Tongue (tissue), 2 donors: ENCODE measurements around the gene SCMH1. TPM values are rescaled to one million over a fixed set of nuclear protein-coding genes. Genes with fewer than 3 reads are reported as not detected.
"Not testable (repeated sequence)": the region's sequence is repeated elsewhere in the genome, so short reads cannot be mapped to it uniquely, and the experiment has no call there.

Experiments used
- DNase-seq: peaks from one replicate; pipeline ENCODE4 v3.0.0-alpha.2; 2015
- total RNA-seq: library from RNA; depleted of rRNA; stranded (reverse); fragments of >200 nt; gene quantifications from one replicate; pipeline ENCODE4 v1.2.3, GENCODE V29; 2014

The SCMH1 gene
- total RNA-seq, 1 donor from 2014 or later: 55.0 TPM

GRCh38 chr1:41152622-41153044 lies 89.5 kb downstream of the SCMH1 start:
- DNase-seq: peak; percentile 10

- no peak for DNase-seq
Measured at GRCh38 chr1:41151846-41152245, 90.3 kb downstream of the SCMH1 start.

- no peak for DNase-seq
Measured at GRCh38 chr1:41149570-41149969, 92.5 kb downstream of the SCMH1 start.

GRCh38 chr1:41144285-41144684 lies 97.8 kb downstream of the SCMH1 start:
- no peak for DNase-seq

GRCh38 chr1:41138549-41138948 lies 103.6 kb downstream of the SCMH1 start:
- no peak for DNase-seq

- DNase-seq: no peak
Measured at GRCh38 chr1:41135196-41135947, 106.7 kb downstream of the SCMH1 start.

GRCh38 chr1:41134325-41134724 lies 107.8 kb downstream of the SCMH1 start:
- not testable (repeated sequence) for DNase-seq

- DNase-seq: peak; percentile 28
Measured at GRCh38 chr1:41122851-41123518, 119.1 kb downstream of the SCMH1 start.

- no peak for DNase-seq
Measured at GRCh38 chr1:41122148-41122547, 120.0 kb downstream of the SCMH1 start.

GRCh38 chr1:41118645-41119044 lies 123.5 kb downstream of the SCMH1 start:
- DNase-seq: no peak

- DNase-seq: not testable (repeated sequence)
Measured at GRCh38 chr1:41117241-41117640, 124.9 kb downstream of the SCMH1 start.

- no peak for DNase-seq
Measured at GRCh38 chr1:41110736-41111135, 131.4 kb downstream of the SCMH1 start.

- DNase-seq: no peak
Measured at GRCh38 chr1:41110286-41110685, 131.8 kb downstream of the SCMH1 start.

GRCh38 chr1:41109310-41110197 lies 132.6 kb downstream of the SCMH1 start:
- DNase-seq: peak; percentile 95

GRCh38 chr1:41108696-41109275 lies 133.3 kb downstream of the SCMH1 start:
- DNase-seq: peak; percentile 75

- peak; percentile 15 for DNase-seq
Measured at GRCh38 chr1:41103766-41104165, 138.3 kb downstream of the SCMH1 start.

- DNase-seq: no peak
Measured at GRCh38 chr1:41102653-41103052, 139.5 kb downstream of the SCMH1 start.

- DNase-seq: peak; percentile 97
Measured at GRCh38 chr1:41101950-41102607, 140.0 kb downstream of the SCMH1 start.

- DNase-seq: no peak
Measured at GRCh38 chr1:41101076-41101475, 141.0 kb downstream of the SCMH1 start.

- no peak for DNase-seq
Measured at GRCh38 chr1:41100170-41100569, 141.9 kb downstream of the SCMH1 start.

- peak; percentile 69 for DNase-seq
Measured at GRCh38 chr1:41098730-41099460, 143.2 kb downstream of the SCMH1 start.
